Measurements from ENCODE around the gene SLC9A3.

DNA sequence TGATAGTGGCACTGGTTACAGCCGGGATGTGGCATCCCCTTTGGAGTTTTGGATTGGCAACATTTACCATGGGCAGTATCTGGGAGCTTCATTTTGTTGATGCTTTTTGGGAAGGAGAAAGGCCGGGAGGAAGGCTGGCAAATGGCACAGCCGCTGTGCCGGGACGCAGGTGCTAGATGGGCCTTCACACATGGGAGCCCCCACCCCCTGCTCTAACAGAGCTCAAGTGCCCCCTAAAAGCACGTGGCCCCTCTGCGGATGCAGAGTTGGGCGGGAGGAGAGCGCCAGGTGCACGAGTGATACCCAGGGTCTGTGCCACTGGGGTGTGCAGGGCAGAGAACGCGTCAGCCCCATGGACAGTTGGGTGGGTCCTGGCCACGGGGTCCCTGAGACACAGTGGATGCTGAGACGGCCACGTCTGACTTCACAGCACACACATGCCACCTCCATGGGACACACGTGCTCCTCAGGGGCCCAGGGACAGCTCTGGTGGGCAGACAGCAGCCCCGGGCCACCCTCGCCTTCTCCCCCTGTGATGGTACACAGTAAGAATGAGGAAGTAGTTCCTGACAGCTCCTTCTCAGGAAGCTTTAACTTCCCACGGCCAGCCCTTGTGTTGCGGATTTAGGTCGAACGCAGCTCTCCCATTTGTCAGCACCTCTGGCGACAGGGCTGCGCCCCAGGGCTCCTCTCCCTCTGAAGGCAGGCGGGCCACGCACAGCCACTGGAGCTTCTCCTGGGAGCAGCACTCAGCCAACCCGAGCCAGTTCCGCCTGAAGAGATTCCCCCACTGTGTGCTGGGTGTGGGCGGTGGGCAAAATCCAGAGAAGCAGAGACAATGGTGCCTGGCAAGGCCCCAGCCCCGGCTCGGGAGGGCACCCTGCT, 10.8 kb downstream of the SLC9A3 start:
- TF ChIP-seq POLR2A (IDR thresholded peaks at IDR 0.05) (no peak), EP300 (IDR thresholded peaks at IDR 0.05) (no peak)
